Uterus (tissue), 2 donors: ENCODE measurements around the gene NRXN3.

Experiments
- CTCF ChIP-seq, 4 experiments: fragments of 200-600 bp in 2 of 4; fragments of 450-650 bp in 2 of 4; sonication (generic) in 2 of 4; IDR thresholded peaks; one replicate each; pipeline ENCODE4 v1.5.1; 2016 to 2019; ENCODE audit warnings: antibody characterized with exemption in 4 of 4, mild to moderate bottlenecking in 2 of 4, moderate library complexity in 1 of 4
- POLR2A ChIP-seq, 2 donors: fragments of 450-650 bp; IDR thresholded peaks; one replicate each; pipeline ENCODE4 v1.6.1; 2016; ENCODE audit warnings: antibody characterized with exemption in 2 of 2, mild to moderate bottlenecking in 1 of 2, moderate library complexity in 1 of 2

GRCh38 chr14:79856381-79856780 is 1686.2 kb downstream of the NRXN3 start:
- TF ChIP-seq POLR2A (IDR thresholded peaks at IDR 0.05) (no peak), CTCF (IDR thresholded peaks at IDR 0.05) (no peak)
